DND-41 (cell line): ENCODE measurements around the gene ABHD17A.
"Not testable (repeated sequence)": the region's sequence is repeated elsewhere in the genome, so short reads cannot be mapped to it uniquely, and the experiment has no call there.

ENCODE experiments used
- CTCF ChIP-seq: IDR thresholded peaks from 2 replicates; pipeline ENCODE4 v1.5.1; 2012; ENCODE audit warnings: borderline replicate concordance, low read length, moderate library complexity, mild to moderate bottlenecking; ENCODE audit not compliant: poor library complexity, severe bottlenecking; ENCODE audit errors: extremely low read depth
- EZH2 ChIP-seq: IDR thresholded peaks from 3 replicates; pipeline ENCODE4 v1.6.1; 2012; ENCODE audit warnings: borderline replicate concordance, low read depth, mild to moderate bottlenecking, moderate library complexity, low read length, inconsistent platforms; ENCODE audit not compliant: severe bottlenecking

GRCh38 chr19:1886360-1886759, 1.1 kb upstream of the ABHD17A start:
- TF ChIP-seq CTCF, EZH2: not testable (repeated sequence)
